ENCODE measurements around the gene HTN1. TPM values are rescaled to one million over a fixed set of nuclear protein-coding genes. Genes with fewer than 3 reads are reported as not detected.

The HTN1 gene
- total and polyA plus RNA-seq, 10 donors = not detected

DNA sequence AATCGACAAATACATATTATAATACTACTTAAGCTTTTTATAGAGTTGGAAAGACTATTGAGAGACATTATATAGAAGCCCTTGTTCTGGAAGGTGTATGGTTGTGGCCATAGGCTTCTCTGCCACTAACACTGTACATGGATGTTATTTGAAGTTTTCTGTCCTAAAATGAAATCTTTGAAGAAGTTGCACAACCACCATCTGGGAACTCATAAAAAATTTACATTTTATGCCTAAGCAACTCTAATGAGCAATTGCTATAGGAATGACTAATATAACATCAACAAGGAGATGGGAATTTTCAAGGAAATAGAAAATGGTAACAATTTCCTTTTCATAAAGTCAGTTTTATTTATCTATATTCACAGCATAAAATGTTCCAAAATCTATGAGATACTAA is 7.4 kb downstream of the HTN1 start:
- peaks cover 0 to 15% (median 10%) of the 10 kb centered on the region in 8 donors for H3K9me3 ChIP-seq
- no peak overlapping the region for H3K27ac ChIP-seq
- H3K4me1 ChIP-seq = no peaks in the 10 kb centered on the region
- H3K27me3 ChIP-seq (replicated peaks in 1 of 7) = no peaks in the 10 kb centered on the region
- H3K4me3 ChIP-seq = no peak overlapping the region
- no peak for DNase-seq
- no peak for TF ChIP-seq POLR2AphosphoS5 (IDR thresholded peaks at IDR 0.05)
- no peak for TF ChIP-seq POLR2A (IDR thresholded peaks at IDR 0.05)
- no peak for TF ChIP-seq CTCF (IDR thresholded peaks at IDR 0.05 in 8 of 11, conservative IDR thresholded peaks at IDR 0.05 in 3 of 11)
- no peaks in the 10 kb centered on the region for H3K36me3 ChIP-seq
- intact Hi-C loops (cut with DNase I; ENCODE audit: low total_unique reads) = no loop called here
- WGBS, 5 donors = 62 to 76% (median 70%) methylated on average over 1 of the region's 1 CpG

GRCh38 chr4:70059149-70059548 is 8.9 kb downstream of the HTN1 start:
- H3K4me1 ChIP-seq = no peaks in the 10 kb centered on the region
- H3K36me3 ChIP-seq = no peaks in the 10 kb centered on the region
- H3K27me3 ChIP-seq (replicated peaks in 1 of 7) = no peaks in the 10 kb centered on the region
- no peak for TF ChIP-seq POLR2A (IDR thresholded peaks at IDR 0.05)
- no peak for TF ChIP-seq POLR2AphosphoS5 (IDR thresholded peaks at IDR 0.05)
- no peak for TF ChIP-seq CTCF (IDR thresholded peaks at IDR 0.05 in 8 of 11, conservative IDR thresholded peaks at IDR 0.05 in 3 of 11)
- no peak overlapping the region for H3K4me3 ChIP-seq
- peaks cover 0 to 15% (median 10%) of the 10 kb centered on the region in 8 donors for H3K9me3 ChIP-seq
- intact Hi-C loops (cut with DNase I; ENCODE audit: low total_unique reads) = no loop called here
- no peak for DNase-seq
- H3K27ac ChIP-seq = no peak overlapping the region

DNA sequence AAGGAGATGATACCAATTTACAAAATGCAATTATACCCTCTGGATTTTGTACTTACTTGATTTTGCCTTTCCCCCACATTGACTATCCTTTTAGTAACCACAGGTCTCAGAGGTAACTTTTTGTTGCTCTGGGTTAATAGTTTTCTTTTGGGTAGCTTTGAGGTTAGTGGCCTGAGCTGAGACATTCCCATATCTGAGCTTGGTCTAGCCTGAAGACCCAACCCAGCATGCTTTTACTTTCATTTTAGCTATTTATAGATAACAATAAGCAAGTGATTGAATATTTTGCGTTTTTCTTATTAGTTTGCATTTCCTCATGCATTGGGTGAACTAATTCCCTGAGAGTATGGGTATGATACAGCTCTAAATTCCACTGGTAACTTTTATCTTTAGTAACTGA is 11.8 kb downstream of the HTN1 start:
- 48 to 71% (median 57%) methylated on average over 1 of the region's 1 CpG for WGBS, 5 donors

GRCh38 chr4:70080205-70080604 is 30.0 kb downstream of the HTN1 start:
- no peaks in the 10 kb centered on the region for H3K9me3 ChIP-seq
- H3K36me3 ChIP-seq = no peaks in the 10 kb centered on the region
- no peak overlapping the region for H3K4me3 ChIP-seq
- intact Hi-C loops (cut with DNase I; ENCODE audit: low total_unique reads) = no loop called here
- H3K27me3 ChIP-seq (replicated peaks in 1 of 7) = no peaks in the 10 kb centered on the region
- DNase-seq = no peak
- H3K4me1 ChIP-seq = no peaks in the 10 kb centered on the region
- H3K27ac ChIP-seq = no peak overlapping the region
- TF ChIP-seq POLR2AphosphoS5 (IDR thresholded peaks at IDR 0.05) (no peak), CTCF (IDR thresholded peaks at IDR 0.05 in 8 of 11, conservative IDR thresholded peaks at IDR 0.05 in 3 of 11) (no peak), POLR2A (IDR thresholded peaks at IDR 0.05) (no peak)
- 85 to 100% (median 88%) methylated on average over 1 of the region's 1 CpG for WGBS, 5 donors

More for the DNA sequence above, 11.8 kb downstream of the HTN1 start:
- no peaks in the 10 kb centered on the region for H3K4me1 ChIP-seq
- peaks cover 0 to 2% (median 0%) of the 10 kb centered on the region in 8 donors for H3K9me3 ChIP-seq
- no peak for DNase-seq
- no peaks in the 10 kb centered on the region for H3K27me3 ChIP-seq (replicated peaks in 1 of 7)
- H3K27ac ChIP-seq = no peak overlapping the region
- intact Hi-C loops (cut with DNase I; ENCODE audit: low total_unique reads) = no loop called here
- H3K4me3 ChIP-seq = no peak overlapping the region
- H3K36me3 ChIP-seq = no peaks in the 10 kb centered on the region
- TF ChIP-seq CTCF (IDR thresholded peaks at IDR 0.05 in 8 of 11, conservative IDR thresholded peaks at IDR 0.05 in 3 of 11) (no peak), POLR2A (IDR thresholded peaks at IDR 0.05) (no peak), POLR2AphosphoS5 (IDR thresholded peaks at IDR 0.05) (no peak)
